SK-N-SH (cell line): ENCODE measurements around the gene AATF. TPM values are rescaled to one million over a fixed set of nuclear protein-coding genes. Genes with fewer than 3 reads are reported as not detected.

Source experiments
- CTCF ChIA-PET: fragments of 300-600, 350-600 bp; formaldehyde crosslinking; extraction: SDS; loops from one replicate; lab custom pipeline; 2021; lab: Yijun Ruan, JAX
- POLR2A ChIA-PET: fragments of 350-600 bp; sonication (Branson Sonifier 250); formaldehyde crosslinking; extraction: SDS; loops from one replicate; lab custom pipeline; 2020; ENCODE audit warnings: antibody characterized with exemption, inconsistent platforms; lab: Yijun Ruan, JAX
- DNase-seq: peaks from one replicate; pipeline ENCODE4 v3.0.0; 2012
- H2AFZ ChIP-seq: fragments of 200-600 bp; sonication (generic); 2 replicates; pipeline ENCODE4 v1.8.1; 2016; ENCODE audit warnings: antibody characterized with exemption, mild to moderate bottlenecking, low read depth
- H3F3A ChIP-seq: fragments of 200-600 bp; sonication (generic); replicated peaks from 2 replicates; pipeline ENCODE3; 2016; ENCODE audit warnings: antibody characterized with exemption, mild to moderate bottlenecking; ENCODE audit not compliant: insufficient read depth
- H3K27ac ChIP-seq, 2 experiments: fragments of 200-500 bp in 1 of 2; fragments of 200-600 bp in 1 of 2; sonication (Bioruptor generic) in 1 of 2; sonication (generic), shearing (Covaris generic) in 1 of 2; 2 replicates each; pipeline versions ENCODE4 v1.5.1 to v1.6.1; 2014 to 2016; ENCODE audit warnings: low read depth in 2 of 2, inconsistent platforms in 1 of 2, low read length in 1 of 2, mild to moderate bottlenecking in 1 of 2, mixed read lengths in 1 of 2
- H3K27me3 ChIP-seq: fragments of 200-600 bp; sonication (generic), shearing (Covaris generic); 2 replicates; pipeline ENCODE4 v1.6.1; 2016; ENCODE audit warnings: mixed run types; ENCODE audit not compliant: insufficient read depth
- H3K36me3 ChIP-seq, 2 experiments: fragments of 200-500 bp in 1 of 2; fragments of 200-600 bp in 1 of 2; sonication (Bioruptor generic) in 1 of 2; sonication (generic) in 1 of 2; replicated peaks in 1 of 2; 2 replicates each; pipeline versions ENCODE3 to v1.5.1; 2014 to 2016; ENCODE audit warnings: low read length in 1 of 2, mild to moderate bottlenecking in 1 of 2; ENCODE audit not compliant: insufficient read depth in 2 of 2, control insufficient read depth in 1 of 2
- H3K4me1 ChIP-seq, 2 experiments: fragments of 200-500 bp in 1 of 2; fragments of 200-600 bp in 1 of 2; sonication (Bioruptor generic) in 1 of 2; sonication (generic), shearing (Covaris generic) in 1 of 2; 2 replicates each; pipeline versions ENCODE4 v1.5.1 to v1.6.1; 2014 to 2016; ENCODE audit warnings: low read depth in 1 of 2, low read length in 1 of 2, mixed run types in 1 of 2; ENCODE audit not compliant: insufficient read depth in 2 of 2, control insufficient read depth in 1 of 2
- H3K4me2 ChIP-seq: fragments of 200-600 bp; sonication (generic), shearing (Covaris generic); 2 replicates; pipeline ENCODE4 v1.6.1; 2017; ENCODE audit warnings: mixed run types
- H3K4me3 ChIP-seq, 2 experiments: fragments of 200-500 bp in 1 of 2; fragments of 200-600 bp in 1 of 2; sonication (Bioruptor generic) in 1 of 2; sonication (generic), shearing (Covaris generic) in 1 of 2; 2 replicates each; pipeline versions ENCODE4 v1.5.1 to v1.8.1; 2014 to 2016; ENCODE audit warnings: low read depth in 2 of 2, inconsistent platforms in 1 of 2, low read length in 1 of 2, mild to moderate bottlenecking in 1 of 2, mixed read lengths in 1 of 2, moderate library complexity in 1 of 2
- H3K79me2 ChIP-seq: fragments of 200-600 bp; sonication (generic); 2 replicates; pipeline ENCODE4 v1.8.1; 2017; ENCODE audit warnings: mild to moderate bottlenecking; ENCODE audit not compliant: insufficient read depth
- H3K9ac ChIP-seq: fragments of 200-600 bp; sonication (generic); 2 replicates; pipeline ENCODE4 v1.6.1; 2017; ENCODE audit warnings: mixed run types
- H3K9me2 ChIP-seq: fragments of 200-600 bp; sonication (generic); 2 replicates; pipeline ENCODE4 v1.6.1; 2017; ENCODE audit warnings: mixed run types
- H3K9me3 ChIP-seq: fragments of 200-600 bp; sonication (generic); 2 replicates; pipeline ENCODE4 v1.6.1; 2017; ENCODE audit warnings: mixed run types, mild to moderate bottlenecking, moderate library complexity
- H4K20me1 ChIP-seq: fragments of 200-600 bp; sonication (generic); 2 replicates; pipeline ENCODE4 v1.6.1; 2017; ENCODE audit warnings: mild to moderate bottlenecking, mixed run types; ENCODE audit not compliant: insufficient read depth
- CHD2 ChIP-seq: fragments of 150-350 bp; IDR thresholded peaks from 2 replicates; pipeline ENCODE4 v1.6.1; 2018; ENCODE audit warnings: low read length; ENCODE audit not compliant: partially characterized antibody
- CTCF ChIP-seq: fragments of 200-600 bp; sonication (generic); IDR thresholded peaks from 2 replicates; pipeline ENCODE4 v1.6.1; 2017; ENCODE audit warnings: antibody characterized with exemption, mild to moderate bottlenecking, moderate library complexity
- EZH2phosphoT487 ChIP-seq: fragments of 200-600 bp; sonication (generic); IDR thresholded peaks from 2 replicates; pipeline ENCODE4 v1.6.1; 2017; ENCODE audit warnings: low read depth, mixed run types, mild to moderate bottlenecking, antibody characterized with exemption, moderate library complexity, borderline replicate concordance
- FOSL2 ChIP-seq: IDR thresholded peaks from 2 replicates; pipeline ENCODE4 v1.4.0; 2012; ENCODE audit warnings: low read depth, mild to moderate bottlenecking, moderate library complexity, borderline replicate concordance
- FOXJ3 ChIP-seq: sonication (generic); formaldehyde crosslinking; IDR thresholded peaks from 2 replicates; pipeline ENCODE4 v1.5.1; 2020; ENCODE audit warnings: mild to moderate bottlenecking, missing genetic modification reagents
- FOXM1 ChIP-seq: IDR thresholded peaks from 2 replicates; pipeline ENCODE4 v1.4.0; 2012; ENCODE audit warnings: low read depth, mild to moderate bottlenecking
- JUND ChIP-seq: IDR thresholded peaks from 2 replicates; pipeline ENCODE4 v1.4.0; 2012
- MXI1 ChIP-seq: IDR thresholded peaks from 2 replicates; pipeline ENCODE4 v1.6.1; 2012; ENCODE audit warnings: mild to moderate bottlenecking, low read depth, low read length, improper control_type of control experiment
- NRF1 ChIP-seq: IDR thresholded peaks from 2 replicates; pipeline ENCODE4 v1.6.1; 2012; ENCODE audit warnings: low read depth, mild to moderate bottlenecking, low read length
- RAD21 ChIP-seq: IDR thresholded peaks from 2 replicates; pipeline ENCODE4 v1.6.1; 2012; ENCODE audit warnings: mild to moderate bottlenecking, low read length
- RCOR1 ChIP-seq: fragments of 150-350 bp; IDR thresholded peaks from 2 replicates; pipeline ENCODE4 v1.6.1; 2017; ENCODE audit warnings: antibody characterized with exemption, low read length
- RFX5 ChIP-seq: IDR thresholded peaks from 2 replicates; pipeline ENCODE4 v1.6.1; 2012; ENCODE audit warnings: mild to moderate bottlenecking, improper control_type of control experiment, low read length
- TAF1 ChIP-seq: IDR thresholded peaks from 2 replicates; pipeline ENCODE4 v1.6.1; 2012; ENCODE audit warnings: low read depth, mild to moderate bottlenecking, low read length, moderate library complexity, borderline replicate concordance
- TEAD4 ChIP-seq: IDR thresholded peaks from 2 replicates; pipeline ENCODE4 v1.4.0; 2012; ENCODE audit warnings: mild to moderate bottlenecking, borderline replicate concordance; ENCODE audit not compliant: insufficient read depth
- USF2 ChIP-seq: fragments of 150-350 bp; IDR thresholded peaks from 2 replicates; pipeline ENCODE4 v1.6.1; 2017; ENCODE audit warnings: antibody characterized with exemption, low read length, low read depth, borderline replicate concordance
- YY1 ChIP-seq: IDR thresholded peaks from 2 replicates; pipeline ENCODE4 v1.4.0; 2012; ENCODE audit warnings: low read depth, mild to moderate bottlenecking
- WGBS: methylation state at CpG from one replicate; pipeline ENCODE4 v1.1.6; 2017; ENCODE audit warnings: low lambda C conversion rate; 5-methylcytosine and 5-hydroxymethylcytosine counted together
- polyA plus RNA-seq, 3 experiments: library from polyadenylated mRNA; depleted of rRNA; stranded (reverse); fragments of >200 nt; gene quantifications; 2 replicates each; pipeline ENCODE4 v1.2.3, GENCODE V29; 2012
- TF ChIP-seq, protein P1 (sequence below): IDR thresholded peaks from 2 replicates; pipeline ENCODE4 v1.4.0; 2012; ENCODE audit warnings: low read depth

Gene AATF
- polyA plus RNA-seq, 1 of the 3 experiments (the other 2 are of a cell fraction) = 18.8 TPM

- POLR2A ChIA-PET = no interaction called here
Measured at GRCh38 chr17:36907407-36907806, 41.3 kb upstream of the AATF start.

DNA sequence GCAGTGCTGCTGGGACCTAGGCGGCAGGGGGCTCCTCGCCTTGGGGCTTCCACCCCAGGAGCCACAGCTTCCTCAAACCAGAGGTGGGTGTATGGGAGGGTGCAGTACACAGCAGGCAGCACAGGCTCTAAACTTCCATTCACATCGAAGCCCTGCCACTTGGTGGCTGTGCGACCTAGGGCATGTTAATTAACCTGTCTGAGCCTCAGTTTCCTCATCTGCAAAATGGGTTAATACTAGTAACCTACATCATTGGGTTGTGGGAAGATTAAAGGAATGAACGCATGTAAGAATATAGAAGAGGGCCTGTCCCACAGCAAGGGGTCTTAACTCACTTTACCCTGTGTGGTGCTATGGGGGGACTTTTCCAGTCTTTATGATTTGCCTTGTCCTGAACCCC is 38.2 kb upstream of the AATF start:
- H3F3A ChIP-seq = no peaks in the 10 kb centered on the region
- no peak for DNase-seq
- ChIA-PET POLR2A (no interaction called here), CTCF (interaction anchor here (1.1 to 1.5 kb wide), 2 partner anchors 9 to 10 kb away, joined by 3 to 4 read pairs; no protein-coding TSS in a partner anchor)
- no peak overlapping the region for H3K9ac ChIP-seq
- H3K4me1 ChIP-seq = no peaks in the 10 kb centered on the region
- H3K4me3 ChIP-seq = no peak overlapping the region
- no peaks in the 10 kb centered on the region for H3K9me2 ChIP-seq
- 78% methylated on average over 5 of the region's 5 CpGs for WGBS
- no peaks in the 10 kb centered on the region for H3K36me3 ChIP-seq
- no peaks in the 10 kb centered on the region for H3K27me3 ChIP-seq
- H3K9me3 ChIP-seq = no peaks in the 10 kb centered on the region
- H3K79me2 ChIP-seq = no peaks in the 10 kb centered on the region
- no peak overlapping the region for H2AFZ ChIP-seq
- no peaks in the 10 kb centered on the region for H4K20me1 ChIP-seq
- H3K27ac ChIP-seq = no peak overlapping the region
- H3K4me2 ChIP-seq = no peak overlapping the region
- TF ChIP-seq FOXJ3 (no peak), FOSL2 (no peak), USF2 (no peak), YY1 (no peak), EZH2phosphoT487 (no peak), NRF1 (no peak), RCOR1 (no peak), CHD2 (no peak), JUND (no peak), MXI1 (no peak), TEAD4 (no peak), CTCF (no peak), RFX5 (no peak)

More at GRCh38 chr17:36907407-36907806, 41.3 kb upstream of the AATF start:
- no peak for TF ChIP-seq USF2
- no peak for TF ChIP-seq JUND
- TF ChIP-seq FOSL2 = no peak
- TF ChIP-seq TEAD4 = no peak
- TF ChIP-seq CTCF = no peak
- TF ChIP-seq FOXM1 = no peak
- TF ChIP-seq, protein P1, sequence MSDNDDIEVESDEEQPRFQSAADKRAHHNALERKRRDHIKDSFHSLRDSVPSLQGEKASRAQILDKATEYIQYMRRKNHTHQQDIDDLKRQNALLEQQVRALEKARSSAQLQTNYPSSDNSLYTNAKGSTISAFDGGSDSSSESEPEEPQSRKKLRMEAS = no peak
- no peak for TF ChIP-seq YY1
- no peak for TF ChIP-seq CHD2
- no peak for TF ChIP-seq TAF1
- no peak for TF ChIP-seq RAD21
- Histone ChIP-seq H2AFZ (no peak overlapping the region), H3K9me3 (no peaks in the 10 kb centered on the region), H3K4me2 (no peak overlapping the region), H3K36me3 (no peaks in the 10 kb centered on the region), H4K20me1 (no peaks in the 10 kb centered on the region), H3F3A (no peaks in the 10 kb centered on the region), H3K9me2 (no peaks in the 10 kb centered on the region), H3K27me3 (no peaks in the 10 kb centered on the region), H3K4me3 (no peak overlapping the region), H3K9ac (no peak overlapping the region), H3K4me1 (no peaks in the 10 kb centered on the region), H3K27ac (no peak overlapping the region), H3K79me2 (no peaks in the 10 kb centered on the region)
- WGBS = 67% methylated on average over 10 of the region's 10 CpGs
- CTCF ChIA-PET = interaction anchor here (0.6 kb wide), 1 partner anchor 55 kb away, joined by 4 read pairs; no protein-coding TSS in a partner anchor
- DNase-seq = no peak
